Measurements from ENCODE around the gene POLR2J. TPM values are rescaled to one million over a fixed set of nuclear protein-coding genes. Genes with fewer than 3 reads are reported as not detected.

The POLR2J gene
- total and polyA plus RNA-seq, 2 donors from 2014 or later (not counting 2 experiments from before 2014, with no cell fraction given): 80.2 to 114 TPM

Other genes starting within 250 kb of the POLR2J start
- 0.35 and 0.41 TPM in 2 replicates for gene SH2B2, start 192.1 kb downstream of the POLR2J start, total RNA-seq
- gene SH2B2, start 192.1 kb downstream of the POLR2J start, polyA plus RNA-seq: 0.45 and 0.48 TPM in 2 replicates
- gene SPDYE6, start 122.5 kb downstream of the POLR2J start, total RNA-seq: not detected in 2 replicates
- not detected in 2 replicates for gene SPDYE6, start 122.5 kb downstream of the POLR2J start, polyA plus RNA-seq
- 14.2 and 14.5 TPM in 2 replicates for gene PRKRIP1, start 82.6 kb downstream of the POLR2J start, total RNA-seq
- gene PRKRIP1, start 82.6 kb downstream of the POLR2J start, polyA plus RNA-seq: 18.5 and 18.8 TPM in 2 replicates
- 5.6 and 7.5 TPM in 2 replicates for gene ORAI2, start 45.3 kb downstream of the POLR2J start, total RNA-seq
- 3.1 and 3.8 TPM in 2 replicates for gene ORAI2, start 45.3 kb downstream of the POLR2J start, polyA plus RNA-seq
- 9.6 and 9.9 TPM in 2 replicates for gene ALKBH4, start 14.1 kb downstream of the POLR2J start, total RNA-seq
- 11.8 and 12.2 TPM in 2 replicates for gene ALKBH4, start 14.1 kb downstream of the POLR2J start, polyA plus RNA-seq
- gene LRWD1, start 13.9 kb downstream of the POLR2J start, total RNA-seq: 23.3 and 25.0 TPM in 2 replicates
- 22.1 and 24.7 TPM in 2 replicates for gene LRWD1, start 13.9 kb downstream of the POLR2J start, polyA plus RNA-seq
- 0.51 and 0.53 TPM in 2 replicates for gene RASA4B, start 38.9 kb upstream of the POLR2J start, total RNA-seq
- gene RASA4B, start 38.9 kb upstream of the POLR2J start, polyA plus RNA-seq: 0.16 and 0.29 TPM in 2 replicates
- 1.3 and 3.1 TPM in 2 replicates for gene UPK3BL2, start 64.8 kb upstream of the POLR2J start, total RNA-seq
- 1.5 and 5.2 TPM in 2 replicates for gene UPK3BL2, start 64.8 kb upstream of the POLR2J start, polyA plus RNA-seq
- not detected in 2 replicates for gene SPDYE2, start 72.3 kb upstream of the POLR2J start, total RNA-seq
- gene SPDYE2, start 72.3 kb upstream of the POLR2J start, polyA plus RNA-seq: not detected in 2 replicates
- 22.0 and 30.0 TPM in 2 replicates for gene POLR2J3, start 93.7 kb upstream of the POLR2J start, total RNA-seq
- gene POLR2J3, start 93.7 kb upstream of the POLR2J start, polyA plus RNA-seq: 65.2 and 69.6 TPM in 2 replicates
- 0.56 and 1.3 TPM in 2 replicates for gene RASA4, start 137.8 kb upstream of the POLR2J start, total RNA-seq
- 0.92 and 0.99 TPM in 2 replicates for gene RASA4, start 137.8 kb upstream of the POLR2J start, polyA plus RNA-seq
- 10.6 and 21.7 TPM in 2 replicates for gene UPK3BL1, start 163.9 kb upstream of the POLR2J start, total RNA-seq
- 14.5 and 26.5 TPM in 2 replicates for gene UPK3BL1, start 163.9 kb upstream of the POLR2J start, polyA plus RNA-seq
- gene SPDYE2B, start 171.4 kb upstream of the POLR2J start, total RNA-seq: not detected in 2 replicates
- not detected in 2 replicates for gene SPDYE2B, start 171.4 kb upstream of the POLR2J start, polyA plus RNA-seq
- gene POLR2J2, start 192.7 kb upstream of the POLR2J start, total RNA-seq: 1.4 and 5.9 TPM in 2 replicates
- gene POLR2J2, start 192.7 kb upstream of the POLR2J start, polyA plus RNA-seq: 0.35 and 2.9 TPM in 2 replicates